Measurements from ENCODE around the gene IL17F. TPM values are rescaled to one million over a fixed set of nuclear protein-coding genes. Genes with fewer than 3 reads are reported as not detected.

Gene IL17F
- total RNA-seq, 1 donor from 2014 or later, result not detected

GRCh38 chr6:52231406-52232127, 12.7 kb downstream of the IL17F start:
- DNase-seq, result no peak
- H3K27me3 ChIP-seq (ENCODE audit: low read depth), result peaks cover 2% of the 10 kb centered on the region
- no peaks in the 10 kb centered on the region for H3K36me3 ChIP-seq
- intact Hi-C loops (cut with micrococcal nuclease), result loop anchor here (10.0 kb wide), 1 partner anchor 67 kb away; no protein-coding TSS in a partner anchor
- no peaks in the 10 kb centered on the region for H3K4me1 ChIP-seq
- H3K4me3 ChIP-seq, result no peak overlapping the region
- no peak overlapping the region for H3K27ac ChIP-seq (replicated peaks)
- TF ChIP-seq, protein P1, sequence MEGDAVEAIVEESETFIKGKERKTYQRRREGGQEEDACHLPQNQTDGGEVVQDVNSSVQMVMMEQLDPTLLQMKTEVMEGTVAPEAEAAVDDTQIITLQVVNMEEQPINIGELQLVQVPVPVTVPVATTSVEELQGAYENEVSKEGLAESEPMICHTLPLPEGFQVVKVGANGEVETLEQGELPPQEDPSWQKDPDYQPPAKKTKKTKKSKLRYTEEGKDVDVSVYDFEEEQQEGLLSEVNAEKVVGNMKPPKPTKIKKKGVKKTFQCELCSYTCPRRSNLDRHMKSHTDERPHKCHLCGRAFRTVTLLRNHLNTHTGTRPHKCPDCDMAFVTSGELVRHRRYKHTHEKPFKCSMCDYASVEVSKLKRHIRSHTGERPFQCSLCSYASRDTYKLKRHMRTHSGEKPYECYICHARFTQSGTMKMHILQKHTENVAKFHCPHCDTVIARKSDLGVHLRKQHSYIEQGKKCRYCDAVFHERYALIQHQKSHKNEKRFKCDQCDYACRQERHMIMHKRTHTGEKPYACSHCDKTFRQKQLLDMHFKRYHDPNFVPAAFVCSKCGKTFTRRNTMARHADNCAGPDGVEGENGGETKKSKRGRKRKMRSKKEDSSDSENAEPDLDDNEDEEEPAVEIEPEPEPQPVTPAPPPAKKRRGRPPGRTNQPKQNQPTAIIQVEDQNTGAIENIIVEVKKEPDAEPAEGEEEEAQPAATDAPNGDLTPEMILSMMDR (IDR thresholded peaks at IDR 0.05; ENCODE audit: borderline replicate concordance), result no peak
- no peaks in the 10 kb centered on the region for H3K9me3 ChIP-seq (replicated peaks)

GRCh38 chr6:52230685-52231084, 13.6 kb downstream of the IL17F start:
- Histone ChIP-seq H3K4me1 (no peaks in the 10 kb centered on the region), H3K9me3 (replicated peaks) (no peaks in the 10 kb centered on the region), H3K4me3 (no peak overlapping the region), H3K27ac (replicated peaks) (no peak overlapping the region), H3K36me3 (no peaks in the 10 kb centered on the region), H3K27me3 (ENCODE audit: low read depth) (no peaks in the 10 kb centered on the region)
- TF ChIP-seq, protein P1 (IDR thresholded peaks at IDR 0.05; ENCODE audit: borderline replicate concordance), result no peak
- no peak for DNase-seq
- intact Hi-C loops (cut with micrococcal nuclease), result loop anchor here (10.0 kb wide), 1 partner anchor 66 kb away; no protein-coding TSS in a partner anchor

DNA sequence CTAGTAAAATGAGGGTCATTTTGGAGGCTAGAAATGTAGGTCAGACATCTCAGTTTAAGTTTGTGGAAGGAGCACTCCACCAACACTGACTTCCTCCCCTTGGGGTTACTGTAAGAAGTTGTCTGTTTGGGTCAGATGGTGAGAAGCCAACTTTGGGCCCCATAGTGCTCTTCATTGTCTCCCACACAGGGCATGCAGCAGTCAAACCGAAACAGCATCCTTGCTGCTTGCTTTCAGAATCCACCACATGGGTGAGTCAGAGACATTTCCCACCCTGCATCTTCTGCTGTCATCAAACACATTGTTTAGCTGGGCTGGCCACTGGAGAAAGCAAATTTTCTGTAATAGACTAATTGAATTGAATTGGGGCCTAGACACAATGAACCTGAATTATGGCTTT, 16.8 kb downstream of the IL17F start:
- intact Hi-C loops (cut with micrococcal nuclease), result no loop called here
- Histone ChIP-seq H3K36me3 (no peaks in the 10 kb centered on the region), H3K4me1 (no peaks in the 10 kb centered on the region), H3K27me3 (ENCODE audit: low read depth) (peaks cover 7% of the 10 kb centered on the region), H3K4me3 (no peak overlapping the region), H3K27ac (replicated peaks) (no peak overlapping the region), H3K9me3 (replicated peaks) (no peaks in the 10 kb centered on the region)
- no peak for DNase-seq
- TF ChIP-seq, protein P1 (IDR thresholded peaks at IDR 0.05; ENCODE audit: borderline replicate concordance), result no peak

GRCh38 chr6:52221302-52221701, 23.0 kb downstream of the IL17F start:
- no peak overlapping the region for H3K27ac ChIP-seq (replicated peaks)
- TF ChIP-seq, protein P1 (IDR thresholded peaks at IDR 0.05; ENCODE audit: borderline replicate concordance), result no peak
- intact Hi-C loops (cut with micrococcal nuclease), result no loop called here

GRCh38 chr6:52217761-52218160, 26.5 kb downstream of the IL17F start:
- no peaks in the 10 kb centered on the region for H3K9me3 ChIP-seq (replicated peaks)
- no peaks in the 10 kb centered on the region for H3K36me3 ChIP-seq
- H3K27me3 ChIP-seq (ENCODE audit: low read depth), result no peaks in the 10 kb centered on the region
- intact Hi-C loops (cut with micrococcal nuclease), result no loop called here
- H3K4me3 ChIP-seq, result no peak overlapping the region
- no peaks in the 10 kb centered on the region for H3K4me1 ChIP-seq
- no peak overlapping the region for H3K27ac ChIP-seq (replicated peaks)
- DNase-seq, result no peak
- TF ChIP-seq, protein P1 (IDR thresholded peaks at IDR 0.05; ENCODE audit: borderline replicate concordance), result no peak

More at GRCh38 chr6:52221302-52221701, 23.0 kb downstream of the IL17F start:
- Histone ChIP-seq H3K4me3 (no peak overlapping the region), H3K4me1 (no peaks in the 10 kb centered on the region), H3K9me3 (replicated peaks) (no peaks in the 10 kb centered on the region), H3K36me3 (no peaks in the 10 kb centered on the region), H3K27me3 (ENCODE audit: low read depth) (peaks cover 7% of the 10 kb centered on the region)
- DNase-seq, result no peak
